GM19395 (cell line): ENCODE results near the gene DUXA.
"Not testable (repeated sequence)": the region's sequence is repeated elsewhere in the genome, so short reads cannot be mapped to it uniquely, and the experiment has no call there.

ENCODE experiments used
- ATAC-seq: cut with Tn5 transposase; IDR thresholded peaks from one replicate; pipeline ENCODE4 v1.9.1; 2021; ENCODE audit warnings: mild to moderate bottlenecking, moderate library complexity; ENCODE audit not compliant: unreplicated experiment

Gene DUXA

GRCh38 chr19:57167385-57167784, at the start of gene DUXA:
DUXA (minus strand) TSS chr19:57167485; CDS start chr19:57167443, 42 bp downstream.
- ATAC-seq, result no peak

DNA sequence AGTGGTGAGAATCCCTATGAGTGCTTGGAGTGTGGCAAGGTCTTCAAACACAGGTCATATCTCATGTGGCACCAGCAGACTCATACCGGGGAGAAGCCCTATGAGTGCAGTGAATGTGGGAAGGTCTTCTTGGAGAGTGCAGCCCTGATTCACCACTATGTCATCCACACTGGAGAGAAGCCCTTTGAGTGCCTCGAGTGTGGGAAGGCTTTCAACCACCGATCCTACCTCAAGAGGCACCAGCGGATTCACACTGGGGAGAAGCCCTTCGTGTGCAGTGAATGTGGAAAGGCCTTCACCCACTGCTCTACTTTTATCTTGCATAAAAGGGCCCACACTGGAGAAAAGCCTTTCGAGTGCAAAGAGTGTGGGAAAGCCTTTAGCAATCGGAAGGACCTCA, 44.8 kb upstream of the DUXA start:
- ATAC-seq, result no peak

DNA sequence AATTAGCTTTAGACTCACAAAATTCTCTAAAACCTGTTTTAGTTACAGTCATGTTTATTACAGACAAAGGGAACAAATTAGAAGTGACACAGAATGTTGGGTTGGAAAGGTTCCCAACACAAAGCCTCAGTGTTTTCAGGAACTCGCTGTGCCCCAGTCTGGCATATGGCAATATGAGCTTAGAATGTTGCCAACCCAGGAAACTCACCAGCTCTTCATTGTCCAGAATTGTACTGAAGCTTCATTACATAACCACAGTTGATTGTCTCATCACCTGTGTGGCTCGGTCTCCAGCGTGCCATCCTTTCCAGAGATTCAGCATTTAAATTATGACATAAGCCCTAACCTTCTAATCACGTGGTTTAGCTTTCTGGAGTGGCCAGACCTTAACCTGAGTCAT, 43.1 kb upstream of the DUXA start:
- no peak for ATAC-seq

- no peak for ATAC-seq
These were observed 34.9 kb upstream of the DUXA start for GRCh38 chr19:57202160-57202559.

GRCh38 chr19:57197874-57198273, 30.6 kb upstream of the DUXA start:
- ATAC-seq, result not testable (repeated sequence)

DNA sequence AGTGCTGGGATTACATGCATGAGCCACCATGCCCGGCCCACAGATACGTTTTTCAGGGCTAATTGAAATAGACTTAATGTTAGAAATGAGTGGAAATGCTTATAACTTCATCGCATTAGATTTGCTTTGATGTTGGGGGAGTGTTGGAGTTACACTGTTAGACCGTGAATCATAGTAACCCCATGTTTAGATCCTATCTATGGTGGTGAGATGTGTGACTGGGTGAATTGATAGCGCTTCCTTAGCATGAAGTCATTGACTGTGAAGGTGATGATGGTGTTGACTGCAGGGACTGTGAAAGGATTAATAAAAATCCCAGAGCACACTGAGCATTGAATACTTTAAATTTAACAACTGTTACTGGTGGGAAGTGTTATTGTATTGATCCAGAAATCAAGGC, 25.7 kb upstream of the DUXA start:
- ATAC-seq, result no peak

- ATAC-seq, result no peak
These were observed 24.8 kb upstream of the DUXA start for GRCh38 chr19:57192077-57192420.

DNA sequence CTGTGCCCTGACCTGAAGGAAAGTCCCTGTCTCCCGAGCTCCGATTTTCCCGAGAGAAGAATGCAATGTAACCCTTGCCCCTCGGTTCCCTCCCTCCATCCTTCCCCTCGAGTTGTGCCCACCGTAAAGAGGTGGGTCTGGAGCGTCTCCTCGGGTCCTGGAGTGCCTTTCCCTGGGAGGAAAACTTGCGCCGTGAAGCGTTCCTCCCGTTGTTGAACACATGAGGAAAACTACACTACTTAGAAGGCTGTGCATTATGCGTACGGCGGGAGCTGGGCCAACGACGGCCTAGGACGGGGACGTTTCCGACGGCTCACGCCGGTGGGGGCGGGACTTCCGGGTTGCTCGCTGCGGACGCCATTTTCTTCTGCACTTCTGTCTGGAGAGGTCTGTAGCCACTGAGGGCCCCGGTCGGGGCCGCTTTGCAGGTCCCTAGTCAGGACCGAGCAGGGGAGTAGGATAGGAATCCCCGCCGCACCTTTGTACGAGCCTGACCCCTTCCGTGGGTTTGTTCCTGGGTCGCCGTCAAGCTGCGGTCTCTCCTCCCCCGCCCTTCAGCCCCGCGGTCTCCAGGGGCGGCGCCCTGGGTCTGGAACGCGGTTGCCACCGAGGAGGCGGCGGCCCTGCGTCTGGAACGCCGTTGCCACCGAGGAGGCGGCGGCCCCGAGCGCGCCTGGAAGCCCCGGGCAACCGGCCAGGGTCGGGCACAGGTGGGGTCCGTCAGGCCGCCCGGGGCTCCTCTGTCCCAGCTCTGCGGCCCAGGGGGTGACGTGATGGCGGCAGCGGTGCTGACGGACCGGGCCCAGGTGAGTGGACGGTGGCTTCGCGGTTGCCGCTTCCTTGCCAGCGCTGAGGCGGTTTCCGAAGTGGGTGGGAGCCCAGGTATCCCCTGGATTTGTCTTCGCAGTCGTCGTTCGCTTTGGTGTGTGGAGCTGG, 24.1 kb upstream of the DUXA start, which contains the start of gene ZNF264:
TSS of gene ZNF264 (plus strand) at position 360 of the 936 bp plus-strand sequence. CDS start at position 774, 414 bp downstream.
- peak; percentile 96 for ATAC-seq

DNA sequence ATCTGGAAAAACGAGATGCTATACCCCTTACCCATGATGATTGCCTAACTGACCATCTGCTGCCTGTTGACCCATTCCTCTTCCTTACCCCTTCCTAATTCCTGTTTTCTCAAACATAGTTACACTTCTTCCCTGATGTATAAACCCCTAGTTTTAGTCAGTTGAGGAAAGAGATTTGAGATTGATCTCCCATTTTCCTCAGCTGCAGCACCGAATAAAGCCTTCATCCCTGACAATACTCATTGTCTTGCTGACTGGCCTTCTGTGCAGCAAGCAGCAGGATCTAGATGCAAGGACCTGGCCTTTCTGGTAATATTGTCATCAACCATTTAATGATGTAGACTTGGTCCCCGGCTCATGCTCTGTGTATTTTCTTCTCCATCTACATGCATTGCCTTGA, 23.0 kb upstream of the DUXA start:
- ATAC-seq, result no peak

DNA sequence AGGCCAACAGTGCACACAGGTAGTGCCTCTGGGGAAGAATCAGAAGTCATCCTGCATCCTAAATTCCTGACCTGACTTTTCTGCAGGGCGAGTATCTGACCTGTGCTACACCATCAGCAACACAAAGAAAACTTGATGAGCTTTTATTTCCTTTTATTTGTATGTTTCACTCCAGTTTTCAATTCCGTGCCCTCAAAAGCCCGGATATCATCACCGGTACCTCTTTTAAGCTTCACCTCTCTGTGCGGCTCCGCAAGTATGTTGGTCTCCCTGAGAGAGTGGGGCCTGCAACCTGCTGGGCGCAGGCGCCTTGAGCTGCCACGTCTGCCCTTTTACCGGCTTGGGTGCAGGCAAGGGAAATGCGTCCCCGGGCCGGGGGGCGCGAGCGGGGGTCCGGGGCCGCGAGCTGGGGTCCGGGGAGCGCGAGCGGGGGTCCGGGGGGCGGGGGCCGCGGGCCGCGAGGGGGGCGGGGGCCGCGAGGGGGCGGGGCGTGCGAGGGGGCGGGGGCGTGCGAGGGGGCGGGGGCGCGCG, 4.3 kb upstream of the DUXA start:
- no peak for ATAC-seq

DNA sequence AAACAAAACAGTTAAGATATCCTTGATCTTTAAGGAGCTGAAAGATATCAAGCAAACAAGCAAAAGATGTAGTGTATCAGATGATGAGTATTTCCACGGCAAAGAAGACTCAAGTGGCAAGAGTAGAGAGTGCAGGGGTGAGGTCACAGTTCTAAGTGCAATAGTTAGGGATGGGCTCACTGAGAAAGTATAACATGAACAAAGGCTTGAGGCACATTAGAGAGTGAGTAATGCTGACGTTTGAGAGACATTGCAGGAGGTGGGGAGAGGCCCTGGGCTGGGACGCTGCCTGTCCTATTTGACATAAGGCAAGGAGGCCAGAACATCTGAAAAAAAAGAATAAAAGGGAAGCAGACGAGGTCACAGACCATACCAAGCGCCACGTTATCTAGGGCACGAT, 1.4 kb downstream of the DUXA start:
- ATAC-seq, result no peak

DNA sequence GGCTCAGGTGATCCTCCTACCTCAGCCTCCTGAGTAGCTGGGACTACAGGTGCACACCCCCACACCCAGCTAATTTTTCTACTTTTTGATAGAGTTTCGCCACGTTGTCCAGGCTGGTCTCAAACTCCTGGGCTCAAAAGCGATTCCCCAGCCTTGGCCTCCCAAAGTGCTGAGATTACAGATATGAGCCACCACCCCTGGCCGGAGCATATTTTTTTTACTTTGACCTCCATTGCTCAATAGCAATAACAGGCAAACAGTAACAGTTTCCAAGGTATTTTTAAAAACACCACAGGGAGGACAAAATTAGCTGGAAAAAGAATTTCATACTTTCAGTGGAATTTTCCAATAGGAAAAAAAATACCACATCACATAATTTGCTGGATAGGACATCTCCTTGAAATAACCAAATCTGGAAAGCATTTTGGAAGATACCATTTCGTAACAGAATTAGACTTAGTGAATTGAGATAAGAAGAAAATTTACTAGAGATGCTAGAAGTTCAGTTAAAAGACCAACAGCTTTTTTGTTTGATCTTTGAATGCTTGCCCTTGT, 5.2 kb downstream of the DUXA start:
- ATAC-seq, result no peak

- ATAC-seq, result no peak
These were observed 14.4 kb downstream of the DUXA start for GRCh38 chr19:57152921-57153320.

GRCh38 chr19:57141699-57142098, 25.6 kb downstream of the DUXA start:
- ATAC-seq, result no peak

DNA sequence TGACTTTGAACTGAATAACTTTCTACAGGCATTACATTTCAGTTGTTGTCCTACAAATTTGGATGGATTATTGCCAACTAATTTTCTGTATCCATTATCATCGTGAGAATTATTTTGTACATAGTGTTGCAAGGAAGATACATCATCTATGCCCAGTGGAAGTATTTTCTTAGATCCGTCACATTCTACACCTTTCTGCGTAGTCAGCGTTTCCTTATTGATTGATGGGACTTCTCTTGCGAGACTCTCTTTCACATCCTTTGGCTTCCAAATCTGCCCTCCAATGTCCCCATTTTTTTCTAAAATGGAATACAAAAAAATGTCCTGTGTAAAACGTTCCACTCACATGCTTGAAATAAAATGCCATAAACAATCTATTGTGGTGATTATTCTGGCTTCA, 31.5 kb downstream of the DUXA start:
- ATAC-seq, result no peak

GRCh38 chr19:57127403-57127802, 39.9 kb downstream of the DUXA start:
- not testable (repeated sequence) for ATAC-seq

GRCh38 chr19:57123882-57124281, 43.4 kb downstream of the DUXA start:
- no peak for ATAC-seq

- ATAC-seq, result no peak
These were observed 48.4 kb downstream of the DUXA start for GRCh38 chr19:57118848-57119247.

- ATAC-seq, result not testable (repeated sequence)
These were observed 53.8 kb downstream of the DUXA start for GRCh38 chr19:57113501-57113900.

GRCh38 chr19:57111329-57111644, 56.0 kb downstream of the DUXA start:
- no peak for ATAC-seq

DNA sequence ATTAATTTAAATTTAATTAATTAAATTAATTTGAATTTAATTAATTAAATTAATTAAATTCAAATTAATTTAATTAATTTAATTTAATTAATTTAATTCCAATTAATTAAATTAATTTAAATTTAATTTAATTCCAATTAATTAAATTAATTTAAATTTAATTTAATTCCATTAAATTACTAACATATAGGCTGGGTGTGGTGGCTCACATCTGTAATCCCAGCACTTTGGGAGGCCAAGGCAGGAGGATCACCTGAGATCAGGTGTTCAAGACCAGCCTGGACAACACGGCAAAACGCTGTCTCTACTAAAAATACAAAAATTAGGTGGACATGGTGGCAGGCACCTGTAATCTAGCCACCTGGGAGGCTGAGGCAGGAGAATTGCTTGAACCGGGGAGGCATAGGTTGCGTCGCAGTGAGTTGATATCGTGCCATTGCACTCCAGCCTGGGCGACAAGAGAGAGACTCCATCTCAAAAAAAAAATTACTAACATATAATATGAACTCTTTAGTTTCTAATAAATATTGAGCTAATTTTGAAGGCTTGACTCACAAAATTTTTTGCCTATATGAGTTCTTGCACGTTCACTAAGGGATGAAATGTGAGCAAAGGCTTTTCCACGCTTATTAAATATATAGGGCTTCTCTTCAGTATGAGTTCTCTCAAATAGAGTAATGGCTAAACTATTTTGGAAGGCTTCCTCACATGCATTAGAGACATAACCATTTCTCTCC, 56.5 kb downstream of the DUXA start:
- no peak for ATAC-seq
